ENCODE data around the gene SCYL1.
"Not testable (repeated sequence)": the region's sequence is repeated elsewhere in the genome, so short reads cannot be mapped to it uniquely, and the experiment has no call there.

DNA sequence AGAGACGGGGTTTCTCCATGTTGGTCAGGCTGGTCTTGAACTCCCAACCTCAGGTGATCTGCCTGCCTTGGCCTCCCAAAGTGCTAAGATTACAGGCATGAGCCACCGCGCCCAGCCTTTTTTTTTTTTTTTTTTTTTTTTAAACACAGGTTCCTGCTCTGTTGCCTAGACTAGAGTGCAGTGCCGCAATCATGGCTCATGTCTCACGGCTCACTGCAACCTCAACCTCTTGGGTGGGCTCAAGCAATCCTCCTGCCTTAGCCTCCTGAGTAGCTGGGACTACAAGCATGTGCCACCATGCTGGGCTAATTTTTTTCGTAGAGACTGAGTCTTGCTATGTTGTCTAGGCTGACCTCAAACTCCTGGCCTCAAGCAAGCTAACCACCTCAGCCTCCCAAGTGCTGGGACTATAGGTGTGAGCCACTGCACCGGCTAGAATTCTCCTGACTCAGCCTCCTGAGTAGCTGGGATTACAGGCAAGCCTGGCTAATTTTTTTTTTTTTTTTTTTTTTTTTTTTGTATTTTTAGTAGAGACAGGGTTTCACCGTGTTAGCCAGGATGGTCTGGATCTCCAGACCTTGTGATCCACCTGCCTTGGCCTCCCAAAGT is 5.8 kb upstream of the SCYL1 start:
- TF ChIP-seq CTCF, POLR2A, EP300 (IDR thresholded peaks at IDR 0.05): not testable (repeated sequence)
